ENCODE measurements around the gene VRK1. TPM values are rescaled to one million over a fixed set of nuclear protein-coding genes. Genes with fewer than 3 reads are reported as not detected.
"Not testable (repeated sequence)": the region's sequence is repeated elsewhere in the genome, so short reads cannot be mapped to it uniquely, and the experiment has no call there.

The VRK1 gene
- total and polyA plus RNA-seq, 8 donors = 1.2 to 45.7 (median 10.6) TPM; not detected in 1

GRCh38 chr14:96881713-96882112, 84.5 kb downstream of the VRK1 start:
- no peak for DNase-seq
- Histone ChIP-seq H3K4me1 (no peaks in the 10 kb centered on the region), H3K36me3 (peaks cover 0 to 6% (median 0%) of the 10 kb centered on the region in 4 donors), H3K9me3 (no peaks in the 10 kb centered on the region), H3K4me3 (no peak overlapping the region), H3K27me3 (no peaks in the 10 kb centered on the region), H3K27ac (no peak overlapping the region)
- 79 to 85% (median 83%) methylated on average over 3 of the region's 3 CpGs for WGBS, 5 donors
- intact Hi-C loops (cut with DNase I; ENCODE audit: low total_unique reads) = no loop called here
- TF ChIP-seq CTCF (IDR thresholded peaks at IDR 0.05) (no peak), EP300 (IDR thresholded peaks at IDR 0.05) (no peak), POLR2A (IDR thresholded peaks at IDR 0.05) (no peak), POLR2AphosphoS5 (IDR thresholded peaks at IDR 0.05) (no peak)

GRCh38 chr14:96883974-96884373, 86.8 kb downstream of the VRK1 start:
- H3K27me3 ChIP-seq; H3K4me1 ChIP-seq; intact Hi-C loops (cut with DNase I; ENCODE audit: low total_unique reads); H3K36me3 ChIP-seq; DNase-seq; H3K4me3 ChIP-seq; H3K27ac ChIP-seq; H3K9me3 ChIP-seq: not testable (repeated sequence)
- 97 to 100% (median 99%) methylated on average over 5 of the region's 5 CpGs for WGBS, 5 donors

GRCh38 chr14:96888158-96888557, 91.0 kb downstream of the VRK1 start:
- intact Hi-C loops (cut with DNase I; ENCODE audit: low total_unique reads) = no loop called here
- no peak for DNase-seq
- no peak overlapping the region for H3K27ac ChIP-seq
- no peak overlapping the region for H3K4me3 ChIP-seq
- H3K27me3 ChIP-seq = no peaks in the 10 kb centered on the region
- TF ChIP-seq EP300 (IDR thresholded peaks at IDR 0.05) (no peak), POLR2AphosphoS5 (IDR thresholded peaks at IDR 0.05) (no peak), CTCF (IDR thresholded peaks at IDR 0.05) (no peak), POLR2A (IDR thresholded peaks at IDR 0.05) (no peak)
- H3K36me3 ChIP-seq = no peaks in the 10 kb centered on the region
- H3K9me3 ChIP-seq = no peaks in the 10 kb centered on the region
- WGBS, 5 donors = 82 to 95% (median 90%) methylated on average over 1 of the region's 1 CpG
- no peaks in the 10 kb centered on the region for H3K4me1 ChIP-seq

- H3K36me3 ChIP-seq = no peaks in the 10 kb centered on the region
- WGBS, 5 donors = 60 to 78% (median 68%) methylated on average over 3 of the region's 3 CpGs
- intact Hi-C loops (cut with DNase I; ENCODE audit: low total_unique reads) = no loop called here
- no peak for DNase-seq
- no peaks in the 10 kb centered on the region for H3K4me1 ChIP-seq
- no peak for TF ChIP-seq CTCF (IDR thresholded peaks at IDR 0.05)
- TF ChIP-seq EP300 (IDR thresholded peaks at IDR 0.05) = no peak
- TF ChIP-seq POLR2A (IDR thresholded peaks at IDR 0.05) = no peak
- no peak for TF ChIP-seq POLR2AphosphoS5 (IDR thresholded peaks at IDR 0.05)
- no peaks in the 10 kb centered on the region for H3K27me3 ChIP-seq
- no peaks in the 10 kb centered on the region for H3K9me3 ChIP-seq
- no peak overlapping the region for H3K4me3 ChIP-seq
- H3K27ac ChIP-seq = no peak overlapping the region
Measured at GRCh38 chr14:96888593-96888992, 91.4 kb downstream of the VRK1 start.

- no peak for TF ChIP-seq CTCF (IDR thresholded peaks at IDR 0.05)
- Histone ChIP-seq H3K4me1 (no peaks in the 10 kb centered on the region), H3K27ac (no peak overlapping the region), H3K9me3 (no peaks in the 10 kb centered on the region), H3K27me3 (no peaks in the 10 kb centered on the region), H3K36me3 (no peaks in the 10 kb centered on the region), H3K4me3 (no peak overlapping the region)
- DNase-seq = no peak
- WGBS, 5 donors = 87 to 90% (median 88%) methylated on average over 5 of the region's 5 CpGs
- intact Hi-C loops (cut with DNase I; ENCODE audit: low total_unique reads) = no loop called here
Measured at GRCh38 chr14:96889091-96889490, 91.9 kb downstream of the VRK1 start.

All from stomach (tissue), 9 donors.